Measurements from ENCODE around the gene ZNF335.
"Not testable (repeated sequence)": the region's sequence is repeated elsewhere in the genome, so short reads cannot be mapped to it uniquely, and the experiment has no call there.

ZNF335 gene

GRCh38 chr20:45969712-45970634 is 2.0 kb downstream of the ZNF335 start:
- no peak for FAIRE-seq

GRCh38 chr20:45968801-45969711 is 2.9 kb downstream of the ZNF335 start:
- FAIRE-seq = no peak

GRCh38 chr20:45968081-45968671 is 3.8 kb downstream of the ZNF335 start:
- no peak for FAIRE-seq

- FAIRE-seq = no peak
Observed at GRCh38 chr20:45967551-45968080, 4.4 kb downstream of the ZNF335 start.

GRCh38 chr20:45965169-45966002 is 6.6 kb downstream of the ZNF335 start:
- FAIRE-seq = no peak

- no peak for FAIRE-seq
Observed at GRCh38 chr20:45964006-45964400, 8.0 kb downstream of the ZNF335 start.

- FAIRE-seq = no peak
Observed at GRCh38 chr20:45963059-45964005, 8.7 kb downstream of the ZNF335 start.

DNA sequence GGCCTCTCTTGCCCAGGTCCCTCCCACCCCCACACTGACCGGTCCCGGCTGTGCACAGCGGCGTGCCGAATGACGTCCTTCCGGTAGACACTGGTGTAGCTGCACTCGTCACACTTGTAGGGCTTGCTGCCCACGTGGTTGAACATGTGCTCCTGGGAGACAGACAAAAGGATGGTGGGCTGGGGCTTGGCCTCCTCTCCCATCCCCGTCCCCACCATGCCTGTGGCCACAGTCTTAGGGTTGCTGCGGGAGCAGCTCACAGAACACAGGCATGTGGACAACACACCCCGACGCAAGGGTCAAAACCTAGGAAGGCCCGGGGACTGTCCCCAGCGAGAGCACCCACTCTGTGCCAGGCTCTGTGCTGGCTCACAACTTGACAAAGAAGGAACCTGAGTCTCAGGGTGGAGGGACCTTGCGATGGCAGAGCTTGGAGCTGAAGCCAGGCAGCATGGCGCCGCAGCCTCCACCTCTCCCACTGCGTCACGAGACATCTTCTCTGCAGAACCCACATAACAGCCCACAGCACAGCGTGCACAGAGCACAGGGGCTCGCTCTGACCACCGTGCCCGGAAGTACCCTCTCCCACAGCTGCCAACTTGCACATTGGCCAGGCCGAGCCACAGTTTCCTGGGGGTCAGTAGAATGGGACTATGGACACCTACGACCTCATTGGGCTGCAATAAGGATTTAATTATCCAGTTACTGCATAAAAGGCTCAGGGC is 9.8 kb downstream of the ZNF335 start:
- FAIRE-seq = no peak

DNA sequence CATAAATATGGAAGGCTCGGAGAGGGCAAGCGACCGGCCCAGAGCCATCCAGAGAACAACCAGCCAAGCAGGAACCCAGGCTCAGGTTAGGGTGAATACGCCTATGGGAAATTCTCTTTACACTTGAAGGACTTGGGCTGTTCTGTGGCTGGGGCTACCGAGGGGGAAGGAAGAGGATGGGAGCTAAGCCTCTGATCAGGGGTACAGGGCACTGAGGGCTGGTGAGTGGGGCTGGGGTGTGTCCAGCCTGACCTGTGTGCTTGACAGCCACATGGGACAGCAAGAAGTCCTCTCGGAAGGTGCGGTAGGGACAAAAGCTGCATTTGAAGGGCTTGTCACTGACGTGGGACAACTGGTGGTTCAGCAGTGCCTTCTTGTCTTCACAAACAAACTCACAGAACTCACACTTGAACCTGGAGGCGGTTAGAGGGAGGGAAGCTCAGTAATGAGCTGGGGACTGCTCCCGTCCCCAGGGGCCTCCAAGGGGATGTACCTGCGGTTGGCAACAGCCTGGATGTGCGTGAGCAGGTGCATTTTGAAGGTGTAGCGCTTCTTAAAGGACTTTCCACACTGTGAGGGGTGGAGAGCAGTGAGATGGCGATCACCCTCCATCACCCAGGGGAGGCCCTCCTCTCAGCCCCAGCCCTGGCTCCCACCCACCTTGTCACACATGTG is 11.9 kb downstream of the ZNF335 start:
- no peak for FAIRE-seq

- no peak for FAIRE-seq
Observed at GRCh38 chr20:45959126-45959525, 12.9 kb downstream of the ZNF335 start.

DNA sequence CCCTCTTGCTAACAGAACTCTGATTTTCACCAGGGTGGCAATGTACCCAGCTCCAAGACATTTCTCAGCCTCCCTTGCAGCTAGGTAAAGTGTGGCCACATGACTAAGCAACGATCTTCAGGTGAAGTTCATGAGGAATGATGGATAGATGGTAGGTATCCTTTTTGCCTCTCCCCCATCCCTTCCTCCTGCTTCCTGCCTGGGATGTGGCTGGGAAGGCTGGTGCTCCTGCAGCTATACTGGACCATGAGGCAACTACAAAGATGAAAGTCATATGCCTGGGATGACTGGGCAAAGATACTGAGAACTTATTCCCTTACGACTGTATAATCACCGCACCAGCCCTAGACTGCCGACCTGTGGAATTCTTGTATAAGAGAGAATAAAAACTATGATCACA is 13.4 kb downstream of the ZNF335 start:
- no peak for FAIRE-seq

DNA sequence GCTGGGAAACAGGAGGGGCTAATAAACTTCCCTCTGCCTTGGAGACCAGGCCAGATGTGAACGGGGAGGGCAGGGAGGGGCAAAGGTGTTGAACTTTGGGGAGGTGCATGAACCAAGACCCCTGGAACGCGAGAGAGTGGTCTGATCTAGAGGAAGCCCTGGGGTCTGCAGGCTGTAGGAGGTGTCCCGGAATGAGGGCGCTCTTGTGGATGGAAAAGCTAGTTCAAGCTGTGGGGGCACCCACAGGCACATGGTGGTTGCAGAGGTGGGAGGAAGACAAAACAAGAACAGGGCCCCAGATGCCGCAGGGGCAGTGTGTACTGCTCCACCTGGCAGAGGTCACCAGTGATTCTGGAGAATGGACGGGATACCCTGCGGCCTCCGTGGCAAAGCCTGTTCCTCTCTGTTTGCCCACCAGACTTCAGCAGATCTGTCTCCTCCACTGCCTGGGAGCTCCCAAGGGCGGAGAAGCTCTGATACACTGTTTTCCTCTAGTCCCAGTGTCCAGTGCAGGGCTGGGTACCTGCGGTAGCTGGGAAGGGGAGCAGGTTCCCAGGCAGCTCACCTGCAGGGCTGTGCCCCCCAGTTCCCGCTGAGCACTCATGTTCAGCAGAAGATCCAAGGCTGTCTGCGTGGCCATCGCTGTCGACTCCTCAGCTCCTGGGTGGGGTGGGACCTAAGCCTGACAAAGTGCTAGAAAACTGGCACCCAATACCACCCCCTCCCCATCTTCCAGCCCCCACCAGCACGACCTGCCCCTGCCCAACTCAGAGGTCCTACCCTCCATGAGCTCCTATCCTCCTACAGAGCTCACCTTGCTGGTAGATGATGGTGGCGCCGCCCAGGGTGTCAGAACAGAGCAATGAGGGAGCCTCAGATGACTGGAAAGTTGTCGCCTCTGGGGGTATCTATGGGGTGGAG is 14.7 kb downstream of the ZNF335 start:
- FAIRE-seq = no peak

DNA sequence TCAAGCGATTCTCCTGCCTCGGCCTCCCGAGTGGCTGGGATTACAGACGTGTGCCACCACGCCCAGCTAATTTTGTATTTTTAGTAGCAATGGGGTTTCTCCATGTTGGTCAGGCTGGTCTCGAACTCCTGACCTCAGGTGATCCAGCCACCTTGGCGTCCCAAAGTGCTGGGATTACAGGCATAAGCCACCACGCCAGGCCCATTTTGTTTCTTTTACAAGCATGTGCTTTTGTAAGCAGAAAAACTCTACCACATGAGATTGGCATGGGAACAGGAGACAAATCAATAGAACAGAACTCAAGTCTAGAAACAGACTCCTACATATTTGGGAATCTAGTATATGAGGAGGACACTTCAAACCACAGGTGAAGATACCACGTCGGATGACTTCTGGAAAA is 15.7 kb downstream of the ZNF335 start:
- FAIRE-seq = not testable (repeated sequence)

- no peak for FAIRE-seq
Observed at GRCh38 chr20:45953672-45954071, 18.3 kb downstream of the ZNF335 start.

DNA sequence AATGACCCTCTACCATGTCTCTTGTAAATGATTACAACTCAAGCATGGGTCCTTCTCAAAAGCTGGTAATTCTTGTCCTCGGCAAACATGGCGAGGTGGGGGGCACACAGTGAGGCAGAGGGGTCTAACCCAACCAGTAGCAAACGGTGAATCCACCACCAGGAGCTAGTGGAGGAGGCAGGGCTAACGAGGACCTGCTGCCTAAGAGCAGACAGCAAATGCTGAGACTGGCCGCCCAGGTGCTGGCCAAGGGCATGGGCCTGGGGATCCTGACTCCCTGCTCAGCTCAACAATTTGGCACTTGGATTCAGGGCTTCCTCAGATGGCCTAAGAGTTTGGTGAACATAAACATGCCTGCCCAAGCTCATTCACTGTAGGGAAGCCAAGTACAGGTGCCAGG is 19.1 kb downstream of the ZNF335 start:
- FAIRE-seq = no peak

GRCh38 chr20:45951925-45952834 is 19.8 kb downstream of the ZNF335 start:
- no peak for FAIRE-seq

DNA sequence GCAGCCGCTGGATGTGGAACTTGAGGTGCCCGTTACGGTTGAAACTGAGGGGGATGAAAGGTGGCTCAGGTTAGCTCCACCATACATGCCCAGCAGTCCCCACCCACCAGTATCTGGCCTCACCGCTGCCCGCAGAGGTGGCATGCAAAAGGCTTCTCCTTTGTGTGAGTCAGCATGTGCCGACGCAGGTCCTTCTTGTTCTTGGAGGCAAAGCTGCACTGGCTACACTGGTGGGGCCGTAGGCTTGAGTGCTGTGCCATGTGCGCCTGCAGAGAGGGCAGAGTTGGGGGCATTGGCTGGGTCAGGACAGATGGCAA is 21.7 kb downstream of the ZNF335 start:
- FAIRE-seq = no peak

Data from endometrium (tissue), 2 donors.